H1 (cell line): ENCODE results near the gene NACAD. TPM values are rescaled to one million over a fixed set of nuclear protein-coding genes. Genes with fewer than 3 reads are reported as not detected.

ENCODE experiments used
- CTCF ChIA-PET: fragments of 300-600 bp; sonication (Branson Sonifier 250); formaldehyde crosslinking; loops from one replicate; lab custom pipeline; 2021; ENCODE audit not compliant: partially characterized antibody; lab: Charles Lee
- POLR2A ChIA-PET: fragments of 300-600 bp; sonication (Branson Sonifier 250); formaldehyde crosslinking; loops from one replicate; lab custom pipeline; 2021; ENCODE audit warnings: inconsistent platforms; ENCODE audit not compliant: partially characterized antibody; lab: Charles Lee
- DNase-seq, 2 experiments: peaks; one replicate each; pipeline versions ENCODE4 v3.0.0 to v3.0.0-alpha.2; 2010 to 2022; ENCODE audit warnings: low spot score in 2 of 2, low read depth in 1 of 2, mixed read lengths in 1 of 2
- FAIRE-seq: peaks from 2 replicates; lab custom pipeline; 2011; peaks lifted over from hg19 to GRCh38; lab: Jason Lieb, UNC
- H2AFZ ChIP-seq: 2 replicates; pipeline ENCODE4 v1.8.1; 2012; ENCODE audit warnings: low read length, inconsistent platforms
- H2AK5ac ChIP-seq: 2 replicates; pipeline ENCODE4 v1.6.1; 2013; ENCODE audit warnings: low read depth, low read length
- H2BK120ac ChIP-seq: replicated peaks from 2 replicates; pipeline ENCODE3; 2013; ENCODE audit warnings: low read depth, low read length, inconsistent platforms
- H2BK12ac ChIP-seq: 2 replicates; pipeline ENCODE4 v1.6.1; 2013; ENCODE audit warnings: low read depth, low read length
- H2BK15ac ChIP-seq: 2 replicates; pipeline ENCODE4 v1.6.1; 2013; ENCODE audit warnings: low read length
- H2BK20ac ChIP-seq: 2 replicates; pipeline ENCODE4 v1.6.1; 2013; ENCODE audit warnings: low read length
- H2BK5ac ChIP-seq: 2 replicates; pipeline ENCODE4 v1.6.1; 2013; ENCODE audit warnings: low read depth, low read length
- H3K14ac ChIP-seq: 2 replicates; pipeline ENCODE4 v1.6.1; 2013; ENCODE audit warnings: inconsistent platforms; ENCODE audit not compliant: insufficient read length
- H3K18ac ChIP-seq: 2 replicates; pipeline ENCODE4 v1.6.1; 2013; ENCODE audit warnings: low read length; ENCODE audit errors: extremely low read depth
- H3K23ac ChIP-seq: 2 replicates; pipeline ENCODE4 v1.6.1; 2013; ENCODE audit warnings: inconsistent platforms; ENCODE audit not compliant: insufficient read length
- H3K23me2 ChIP-seq: 2 replicates; pipeline ENCODE4 v1.6.1; 2013; ENCODE audit warnings: low read depth, low read length
- H3K27ac ChIP-seq: 2 replicates; pipeline ENCODE4 v1.6.1; 2011; ENCODE audit warnings: low read depth, low read length, inconsistent platforms
- H3K27me3 ChIP-seq, 4 experiments: replicated peaks in 1 of 4; 1 replicate in 1 of 4; 2 replicates in 3 of 4; pipeline versions ENCODE4 v1.6.1 to v1.8.1; 2011 to 2013; ENCODE audit warnings: low read length in 3 of 4, mild to moderate bottlenecking in 3 of 4, inconsistent platforms in 2 of 4, mixed read lengths in 2 of 4, moderate library complexity in 1 of 4; ENCODE audit not compliant: control insufficient read depth in 3 of 4, insufficient read depth in 3 of 4; ENCODE audit errors: extremely low read depth in 1 of 4
- H3K36me3 ChIP-seq, 4 experiments: 2 replicates each; pipeline versions ENCODE4 v1.6.1 to v1.8.1; 2011 to 2013; ENCODE audit warnings: mild to moderate bottlenecking in 4 of 4, low read length in 3 of 4, moderate library complexity in 2 of 4, control low read depth in 1 of 4, inconsistent platforms in 1 of 4; ENCODE audit not compliant: insufficient read depth in 4 of 4, control insufficient read depth in 2 of 4
- H3K4ac ChIP-seq: replicated peaks from 2 replicates; pipeline ENCODE3; 2013; ENCODE audit warnings: low read length, low read depth, mixed read lengths, inconsistent platforms; ENCODE audit not compliant: insufficient read length
- H3K4me1 ChIP-seq, 4 experiments: replicated peaks in 1 of 4; 1 replicate in 1 of 4; 2 replicates in 3 of 4; pipeline versions ENCODE4 v1.6.1 to v1.8.1; 2011 to 2013; ENCODE audit warnings: low read length in 3 of 4, inconsistent platforms in 2 of 4, mixed read lengths in 1 of 4; ENCODE audit not compliant: insufficient read depth in 4 of 4, control insufficient read depth in 3 of 4
- H3K4me2 ChIP-seq, 2 experiments: 2 replicates each; pipeline versions ENCODE4 v1.6.1 to v1.8.1; 2011 to 2013; ENCODE audit warnings: low read depth in 2 of 2, low read length in 2 of 2, control low read depth in 1 of 2, inconsistent platforms in 1 of 2, mild to moderate bottlenecking in 1 of 2; ENCODE audit not compliant: insufficient read depth in 1 of 2
- H3K4me3 ChIP-seq, 4 experiments: fragments of 200-600, 300-600 bp in 1 of 4; sonication (generic), shearing (Covaris generic), sonication (Bioruptor Twin) in 1 of 4; 2 replicates each; pipeline versions ENCODE4 v1.5.1 to v1.8.1; 2011 to 2016; ENCODE audit warnings: low read length in 4 of 4, low read depth in 3 of 4, control low read depth in 2 of 4, inconsistent platforms in 2 of 4, mild to moderate bottlenecking in 2 of 4, mixed read lengths in 1 of 4, moderate library complexity in 1 of 4; ENCODE audit not compliant: insufficient read depth in 2 of 4; ENCODE audit errors: extremely low read depth in 1 of 4
- H3K56ac ChIP-seq: replicated peaks from 2 replicates; pipeline ENCODE3; 2013; ENCODE audit warnings: low read depth, mild to moderate bottlenecking, mixed read lengths, low read length, inconsistent platforms; ENCODE audit not compliant: insufficient read length
- H3K79me1 ChIP-seq: 2 replicates; pipeline ENCODE4 v1.6.1; 2013; ENCODE audit warnings: low read depth, low read length, control low read depth
- H3K79me2 ChIP-seq, 2 experiments: 2 replicates each; pipeline versions ENCODE4 v1.6.1 to v1.8.1; 2012 to 2013; ENCODE audit warnings: low read length in 2 of 2, mild to moderate bottlenecking in 2 of 2, inconsistent platforms in 1 of 2; ENCODE audit not compliant: insufficient read depth in 2 of 2, control insufficient read depth in 1 of 2
- H3K9ac ChIP-seq, 4 experiments: replicated peaks in 1 of 4; 1 replicate in 1 of 4; 2 replicates in 3 of 4; pipeline versions ENCODE4 v1.6.1 to v1.8.1; 2011 to 2013; ENCODE audit warnings: low read depth in 3 of 4, low read length in 3 of 4, control low read depth in 2 of 4, mild to moderate bottlenecking in 2 of 4, moderate library complexity in 2 of 4, inconsistent platforms in 1 of 4; ENCODE audit errors: extremely low read depth in 1 of 4
- H3K9me3 ChIP-seq, 2 experiments: 2 replicates each; pipeline versions ENCODE4 v1.6.1 to v1.8.1; 2012 to 2013; ENCODE audit warnings: mild to moderate bottlenecking in 2 of 2, moderate library complexity in 2 of 2, control low read depth in 1 of 2, inconsistent platforms in 1 of 2, low read depth in 1 of 2, low read length in 1 of 2, mixed read lengths in 1 of 2; ENCODE audit not compliant: insufficient read depth in 2 of 2
- H4K20me1 ChIP-seq, 2 experiments: replicated peaks in 1 of 2; 2 replicates each; pipeline versions ENCODE3 to v1.8.1; 2011 to 2013; ENCODE audit warnings: inconsistent platforms in 2 of 2, low read length in 2 of 2, mild to moderate bottlenecking in 1 of 2; ENCODE audit not compliant: insufficient read depth in 2 of 2, control insufficient read depth in 1 of 2
- H4K5ac ChIP-seq: 2 replicates; pipeline ENCODE4 v1.6.1; 2013; ENCODE audit warnings: low read length, low read depth, mixed read lengths, inconsistent platforms; ENCODE audit not compliant: insufficient read length
- H4K8ac ChIP-seq: 2 replicates; pipeline ENCODE4 v1.8.0; 2013; ENCODE audit warnings: mild to moderate bottlenecking, moderate library complexity, low read length, inconsistent platforms; ENCODE audit not compliant: insufficient read depth; ENCODE audit errors: extremely low read depth
- H4K91ac ChIP-seq: replicated peaks from 2 replicates; pipeline ENCODE3; 2013; ENCODE audit warnings: low read length, mixed read lengths, inconsistent platforms; ENCODE audit not compliant: insufficient read length
- BRCA1 ChIP-seq: IDR thresholded peaks from 2 replicates; pipeline ENCODE4 v1.6.1; 2012; ENCODE audit warnings: low read depth, low read length, improper control_type of control experiment
- CBX5 ChIP-seq: fragments of 300-800, 300-1000 bp; sonication (generic); IDR thresholded peaks from 2 replicates; pipeline ENCODE4 v1.7.1; 2016; ENCODE audit warnings: antibody characterized with exemption, low read length, low read depth
- EGR1 ChIP-seq: IDR thresholded peaks from 2 replicates; pipeline ENCODE4 v1.6.1; 2011; ENCODE audit warnings: low read depth, low read length, borderline replicate concordance
- HDAC2 ChIP-seq, 2 experiments: fragments of 300-600 bp in 1 of 2; sonication (generic) in 1 of 2; IDR thresholded peaks; 2 replicates each; pipeline ENCODE4 v1.6.1; 2011 to 2012; ENCODE audit warnings: low read depth in 2 of 2, low read length in 2 of 2, mild to moderate bottlenecking in 2 of 2, moderate library complexity in 2 of 2, borderline replicate concordance in 1 of 2, inconsistent platforms in 1 of 2
- JUN ChIP-seq: IDR thresholded peaks from 2 replicates; pipeline ENCODE4 v1.6.1; 2011; ENCODE audit warnings: low read depth, mild to moderate bottlenecking, improper control_type of control experiment, low read length
- JUND ChIP-seq: IDR thresholded peaks from 2 replicates; pipeline ENCODE4 v1.6.1; 2011; ENCODE audit warnings: mild to moderate bottlenecking, improper control_type of control experiment, low read length
- KDM1A ChIP-seq: fragments of 200-600, 300-600 bp; sonication (generic); IDR thresholded peaks from 2 replicates; pipeline ENCODE4 v1.7.1; 2016; ENCODE audit warnings: mild to moderate bottlenecking, low read length, borderline replicate concordance
- KDM5A ChIP-seq: fragments of 200-600 bp; IDR thresholded peaks from 2 replicates; pipeline ENCODE4 v1.7.1; 2012; ENCODE audit warnings: mild to moderate bottlenecking, low read length, inconsistent platforms, mixed read lengths
- NRF1 ChIP-seq: IDR thresholded peaks from 2 replicates; pipeline ENCODE4 v1.6.1; 2011; ENCODE audit warnings: mild to moderate bottlenecking, low read depth, low read length, improper control_type of control experiment
- PHF8 ChIP-seq: fragments of 200-600 bp; sonication (generic); conservative IDR thresholded peaks from 2 replicates; pipeline ENCODE4 v1.7.1; 2012; ENCODE audit warnings: low read depth, mild to moderate bottlenecking, inconsistent platforms, low read length, moderate library complexity
- POU5F1 ChIP-seq: IDR thresholded peaks from 2 replicates; pipeline ENCODE4 v1.6.1; 2011; ENCODE audit warnings: low read depth, mild to moderate bottlenecking, low read length, moderate library complexity
- RBBP5 ChIP-seq: IDR thresholded peaks from 2 replicates; pipeline ENCODE4 v1.7.1; 2012; ENCODE audit warnings: low read depth, mild to moderate bottlenecking, inconsistent platforms, low read length, moderate library complexity, borderline replicate concordance
- RFX5 ChIP-seq: IDR thresholded peaks from 2 replicates; pipeline ENCODE4 v1.6.1; 2011; ENCODE audit warnings: low read depth, low read length, improper control_type of control experiment, borderline replicate concordance
- SP1 ChIP-seq: IDR thresholded peaks from 2 replicates; pipeline ENCODE4 v1.6.1; 2011; ENCODE audit warnings: low read depth, low read length
- WGBS, 2 experiments: shearing (Covaris generic) in 1 of 2; methylation state at CpG; one replicate each; pipeline versions ENCODE4 v1.1.6 to v1.1.7; 2013 to 2015; ENCODE audit warnings: low lambda C conversion rate in 2 of 2, mixed read lengths in 2 of 2, inconsistent platforms in 1 of 2, low coverage in 1 of 2, missing lambda C conversion rate in 1 of 2; ENCODE audit not compliant: insufficient replicate concordance in 2 of 2, insufficient coverage in 1 of 2, insufficient read length in 1 of 2; ENCODE audit errors: extremely low coverage in 1 of 2, missing lambda C conversion rate in 1 of 2; 5-methylcytosine and 5-hydroxymethylcytosine counted together
- polyA plus RNA-seq, 7 experiments: library from polyadenylated mRNA; depleted of rRNA in 3 of 7; stranded (reverse) in 5 of 7; unstranded in 2 of 7; fragments of >200 nt in 5 of 7; fragments of 200-250 nt in 2 of 7; gene quantifications; 1 replicate in 5 of 7; 2 replicates in 1 of 7; 4 replicates in 1 of 7; pipeline versions ENCODE4 v1.2.1 to v1.2.3, GENCODE V29; 2011 to 2013; ENCODE audit warnings: missing spikeins in 2 of 7, mixed read lengths in 2 of 7
- total RNA-seq: library from RNA; stranded (reverse); fragmentation: NEBNext Ultra II Directional; extraction: Animal tissue kit (Norgen Biotek cat#: 25700); gene quantifications from 2 replicates; pipeline ENCODE4 v1.2.1, GENCODE V29; 2021

Gene NACAD
- total and polyA plus RNA-seq, 2 of the 8 experiments (the other 6 are each of a cell fraction or from before 2014, with no cell fraction given), result 1.3 to 6.0 TPM

GRCh38 chr7:45112648-45113047 is 23.9 kb upstream of the NACAD start:
- no peak overlapping the region for H2BK15ac ChIP-seq
- H2AFZ ChIP-seq, result no peak overlapping the region
- H3K27me3 ChIP-seq, result peaks cover 0 to 4% (median 1%) of the 10 kb centered on the region in 4 experiments; a peak in 1 of 7 replicates
- peaks cover 0 to 3% (median under 1%) of the 10 kb centered on the region in 4 experiments; a peak in 2 of 7 replicates for H3K4me1 ChIP-seq
- H3K56ac ChIP-seq, result no peak overlapping the region
- CTCF ChIA-PET, result interaction anchor here (1.5 to 2.1 kb wide), 2 partner anchors 10 to 23 kb away, joined by 4 read pairs; no protein-coding TSS in a partner anchor
- no peak overlapping the region for H4K91ac ChIP-seq
- H3K9me3 ChIP-seq, result no peaks in the 10 kb centered on the region
- FAIRE-seq (no peak), DNase-seq (no peak)
- no peak overlapping the region for H3K14ac ChIP-seq
- no peak overlapping the region for H2BK12ac ChIP-seq
- H3K4ac ChIP-seq, result no peak overlapping the region
- no peak overlapping the region for H4K5ac ChIP-seq
- POLR2A ChIA-PET, result interaction anchor here (0.8 to 4.3 kb wide), 13 partner anchors 9 to 315 kb away, joined by 3 to 43 read pairs (median 4); no protein-coding TSS in a partner anchor
- WGBS, 2 experiments, result 86% methylated on average over 1 of the region's 1 CpG; no CpG with 5 or more reads in 1 of the 2 experiments
- H3K23me2 ChIP-seq, result no peaks in the 10 kb centered on the region; the same call in 1 of the 2 replicates
- H3K36me3 ChIP-seq, result peaks cover 14 to 17% (median 16%) of the 10 kb centered on the region in 4 experiments; a peak in 7 of 8 replicates
- H4K20me1 ChIP-seq, result peaks cover 0 to 9% of the 10 kb centered on the region in 2 experiments
- no peak overlapping the region for H2AK5ac ChIP-seq
- H3K23ac ChIP-seq, result no peak overlapping the region
- no peak overlapping the region for H3K27ac ChIP-seq
- 0 out of 2 replicates have a peak, but pooled peaks cover 3% of the 10 kb centered on the region for H3K79me1 ChIP-seq
- H2BK5ac ChIP-seq, result no peak overlapping the region
- H3K9ac ChIP-seq, result no peak overlapping the region
- peak overlapping the region; percentile 51 to 82; a peak in 3 of 4 replicates for H3K4me2 ChIP-seq
- H2BK120ac ChIP-seq, result no peak overlapping the region
- peak overlapping the region; percentile 68 to 93 (median 85); a peak in 5 of 8 replicates for H3K4me3 ChIP-seq
- no peak overlapping the region for H4K8ac ChIP-seq
- H2BK20ac ChIP-seq, result no peak overlapping the region
- H3K79me2 ChIP-seq, result peaks cover 8 to 38% of the 10 kb centered on the region in 2 experiments
- H3K18ac ChIP-seq, result no peak overlapping the region
- TF ChIP-seq BRCA1, result no peak
- TF ChIP-seq PHF8, result no peak
- no peak for TF ChIP-seq JUND
- TF ChIP-seq KDM1A, result no peak
- TF ChIP-seq KDM5A, result no peak
- no peak for TF ChIP-seq POU5F1
- no peak for TF ChIP-seq CBX5
- TF ChIP-seq NRF1, result no peak
- TF ChIP-seq RBBP5, result no peak
- no peak for TF ChIP-seq SP1
- TF ChIP-seq JUN, result no peak
- TF ChIP-seq HDAC2 (IDR thresholded peaks at IDR 0.05; ENCODE audit: borderline replicate concordance in 1 of 2, low read depth in 2 of 2, low read length in 2 of 2), result no peak
- no peak for TF ChIP-seq EGR1
- TF ChIP-seq RFX5, result no peak
